HepG2 (cell line): ENCODE results near the gene FLVCR1. TPM values are rescaled to one million over a fixed set of nuclear protein-coding genes. Genes with fewer than 3 reads are reported as not detected.

Source experiments
- ELF4 ChIP-seq: sonication (generic); formaldehyde crosslinking; IDR thresholded peaks from 2 replicates; pipeline ENCODE4 v1.5.0; 2020; ENCODE audit warnings: missing genetic modification reagents, mild to moderate bottlenecking, moderate library complexity, borderline replicate concordance
- HOMEZ ChIP-seq: IDR thresholded peaks from 2 replicates; pipeline ENCODE4 v1.6.1; 2016; ENCODE audit warnings: low read depth
- TEAD3 ChIP-seq: optimal IDR thresholded peaks from 2 replicates; pipeline ENCODE3; 2016; ENCODE audit warnings: borderline replicate concordance
- THYN1 ChIP-seq: sonication (generic); formaldehyde crosslinking; IDR thresholded peaks from 2 replicates; pipeline ENCODE4 v1.8.1; 2023; ENCODE audit warnings: low read depth, mild to moderate bottlenecking, moderate library complexity, missing genetic modification reagents, borderline replicate concordance
- ZNF24 ChIP-seq: fragments of 450-650 bp; IDR thresholded peaks from 2 replicates; pipeline ENCODE4 v1.6.1; 2017; ENCODE audit warnings: antibody characterized with exemption, mild to moderate bottlenecking
- ZNF761 ChIP-seq: sonication (generic); formaldehyde crosslinking; conservative IDR thresholded peaks from 2 replicates; pipeline ENCODE4 v1.4.0; 2020; ENCODE audit warnings: mild to moderate bottlenecking, missing genetic modification reagents
- polyA plus RNA-seq, 8 experiments: library from polyadenylated mRNA; depleted of rRNA in 3 of 8; stranded (reverse) in 7 of 8; unstranded in 1 of 8; fragments of >200 nt; fragmentation: Illumina TruSeq in 4 of 8; extraction: Trizol in 4 of 8; gene quantifications; 2 replicates each; pipeline versions ENCODE4 v1.2.1 to v1.2.3, GENCODE V29; 2011 to 2016; ENCODE audit warnings: low read depth in 4 of 8, missing spikeins in 1 of 8, mixed read lengths in 1 of 8; ENCODE audit not compliant: insufficient read depth in 1 of 8
- total RNA-seq, 5 experiments: library from RNA; depleted of rRNA; stranded (reverse); fragments of >200 nt; fragmentation: Illumina TruSeq; extraction: Trizol; gene quantifications; 2 replicates each; pipeline ENCODE4 v1.2.3, GENCODE V29; 2016; ENCODE audit warnings: low read depth in 1 of 5
- TF ChIP-seq, protein P1 (sequence below), 2 experiments: fragments of 450-650 bp in 1 of 2; sonication (generic) in 1 of 2; formaldehyde crosslinking in 1 of 2; IDR thresholded peaks; 2 replicates each; pipeline versions ENCODE4 v1.6.1 to v1.8.0; 2016 to 2022; ENCODE audit warnings: antibody characterized with exemption in 1 of 2, mild to moderate bottlenecking in 1 of 2, missing genetic modification reagents in 1 of 2
- TF ChIP-seq, protein P2 (sequence below): sonication (generic); formaldehyde crosslinking; IDR thresholded peaks from 2 replicates; pipeline ENCODE4 v1.4.0; 2020; ENCODE audit warnings: mild to moderate bottlenecking, low read depth, missing genetic modification reagents
- TF ChIP-seq, protein P3 (sequence below): sonication (generic); formaldehyde crosslinking; IDR thresholded peaks from 2 replicates; pipeline ENCODE4 v1.4.0; 2020; ENCODE audit warnings: missing genetic modification reagents

FLVCR1 gene
- total and polyA plus RNA-seq, 2 of the 13 experiments (the other 11 are each of a cell fraction or from before 2014, with no cell fraction given) = 14.8 to 39.8 TPM

DNA sequence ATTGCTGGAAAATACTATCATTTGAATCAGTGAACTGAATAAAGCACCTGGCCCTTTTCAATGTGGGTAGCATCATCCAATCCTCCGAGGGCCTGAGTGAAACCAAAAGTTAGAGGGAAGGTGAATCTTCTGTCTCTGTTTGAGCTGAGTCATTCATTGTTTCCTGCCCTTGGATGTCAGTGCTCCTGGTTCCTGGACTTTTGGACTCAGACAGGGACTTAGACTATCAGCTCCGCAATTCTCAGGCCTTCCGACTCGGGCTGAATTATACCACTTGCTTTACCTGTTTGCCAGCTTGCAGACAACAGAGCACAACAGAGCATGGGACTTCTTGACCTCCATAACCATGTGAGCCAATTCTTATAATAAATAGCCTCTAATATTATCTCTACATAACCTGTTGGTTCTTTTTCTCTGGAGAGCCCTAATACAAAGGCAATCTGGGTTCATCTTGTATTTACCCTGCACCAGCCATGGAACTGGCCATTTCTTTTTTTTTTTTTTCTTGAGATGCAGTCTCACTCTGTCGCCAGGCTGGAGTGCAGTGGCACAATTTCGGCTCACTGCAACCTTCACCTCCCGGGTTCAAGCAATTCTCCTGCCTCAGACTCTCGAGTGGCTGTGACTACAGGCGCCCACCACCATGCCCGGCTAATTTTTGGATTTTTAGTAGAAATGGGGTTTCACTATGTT, 73.1 kb downstream of the FLVCR1 start (continued):
- TF ChIP-seq, protein P1, sequence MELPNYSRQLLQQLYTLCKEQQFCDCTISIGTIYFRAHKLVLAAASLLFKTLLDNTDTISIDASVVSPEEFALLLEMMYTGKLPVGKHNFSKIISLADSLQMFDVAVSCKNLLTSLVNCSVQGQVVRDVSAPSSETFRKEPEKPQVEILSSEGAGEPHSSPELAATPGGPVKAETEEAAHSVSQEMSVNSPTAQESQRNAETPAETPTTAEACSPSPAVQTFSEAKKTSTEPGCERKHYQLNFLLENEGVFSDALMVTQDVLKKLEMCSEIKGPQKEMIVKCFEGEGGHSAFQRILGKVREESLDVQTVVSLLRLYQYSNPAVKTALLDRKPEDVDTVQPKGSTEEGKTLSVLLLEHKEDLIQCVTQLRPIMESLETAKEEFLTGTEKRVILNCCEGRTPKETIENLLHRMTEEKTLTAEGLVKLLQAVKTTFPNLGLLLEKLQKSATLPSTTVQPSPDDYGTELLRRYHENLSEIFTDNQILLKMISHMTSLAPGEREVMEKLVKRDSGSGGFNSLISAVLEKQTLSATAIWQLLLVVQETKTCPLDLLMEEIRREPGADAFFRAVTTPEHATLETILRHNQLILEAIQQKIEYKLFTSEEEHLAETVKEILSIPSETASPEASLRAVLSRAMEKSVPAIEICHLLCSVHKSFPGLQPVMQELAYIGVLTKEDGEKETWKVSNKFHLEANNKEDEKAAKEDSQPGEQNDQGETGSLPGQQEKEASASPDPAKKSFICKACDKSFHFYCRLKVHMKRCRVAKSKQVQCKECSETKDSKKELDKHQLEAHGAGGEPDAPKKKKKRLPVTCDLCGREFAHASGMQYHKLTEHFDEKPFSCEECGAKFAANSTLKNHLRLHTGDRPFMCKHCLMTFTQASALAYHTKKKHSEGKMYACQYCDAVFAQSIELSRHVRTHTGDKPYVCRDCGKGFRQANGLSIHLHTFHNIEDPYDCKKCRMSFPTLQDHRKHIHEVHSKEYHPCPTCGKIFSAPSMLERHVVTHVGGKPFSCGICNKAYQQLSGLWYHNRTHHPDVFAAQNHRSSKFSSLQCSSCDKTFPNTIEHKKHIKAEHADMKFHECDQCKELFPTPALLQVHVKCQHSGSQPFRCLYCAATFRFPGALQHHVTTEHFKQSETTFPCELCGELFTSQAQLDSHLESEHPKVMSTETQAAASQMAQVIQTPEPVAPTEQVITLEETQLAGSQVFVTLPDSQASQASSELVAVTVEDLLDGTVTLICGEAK (IDR thresholded peaks at IDR 0.05) = no peak
- TF ChIP-seq, protein P1 (CRISPR knock-in tag; IDR thresholded peaks at IDR 0.05) = no peak
- TF ChIP-seq, protein P2, sequence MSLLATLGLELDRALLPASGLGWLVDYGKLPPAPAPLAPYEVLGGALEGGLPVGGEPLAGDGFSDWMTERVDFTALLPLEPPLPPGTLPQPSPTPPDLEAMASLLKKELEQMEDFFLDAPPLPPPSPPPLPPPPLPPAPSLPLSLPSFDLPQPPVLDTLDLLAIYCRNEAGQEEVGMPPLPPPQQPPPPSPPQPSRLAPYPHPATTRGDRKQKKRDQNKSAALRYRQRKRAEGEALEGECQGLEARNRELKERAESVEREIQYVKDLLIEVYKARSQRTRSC (CRISPR knock-in tag) = no peak
- TF ChIP-seq ZNF24 (0 out of 2 replicates have a peak, but pooled peaks have one; percentile 42), ZNF761 (CRISPR knock-in tag) (no peak), TEAD3 (CRISPR knock-in tag) (no peak), ELF4 (no peak), THYN1 (CRISPR knock-in tag) (no peak), HOMEZ (CRISPR knock-in tag) (0 out of 2 replicates have a peak, but pooled peaks have one; percentile 19)
- TF ChIP-seq, protein P3, sequence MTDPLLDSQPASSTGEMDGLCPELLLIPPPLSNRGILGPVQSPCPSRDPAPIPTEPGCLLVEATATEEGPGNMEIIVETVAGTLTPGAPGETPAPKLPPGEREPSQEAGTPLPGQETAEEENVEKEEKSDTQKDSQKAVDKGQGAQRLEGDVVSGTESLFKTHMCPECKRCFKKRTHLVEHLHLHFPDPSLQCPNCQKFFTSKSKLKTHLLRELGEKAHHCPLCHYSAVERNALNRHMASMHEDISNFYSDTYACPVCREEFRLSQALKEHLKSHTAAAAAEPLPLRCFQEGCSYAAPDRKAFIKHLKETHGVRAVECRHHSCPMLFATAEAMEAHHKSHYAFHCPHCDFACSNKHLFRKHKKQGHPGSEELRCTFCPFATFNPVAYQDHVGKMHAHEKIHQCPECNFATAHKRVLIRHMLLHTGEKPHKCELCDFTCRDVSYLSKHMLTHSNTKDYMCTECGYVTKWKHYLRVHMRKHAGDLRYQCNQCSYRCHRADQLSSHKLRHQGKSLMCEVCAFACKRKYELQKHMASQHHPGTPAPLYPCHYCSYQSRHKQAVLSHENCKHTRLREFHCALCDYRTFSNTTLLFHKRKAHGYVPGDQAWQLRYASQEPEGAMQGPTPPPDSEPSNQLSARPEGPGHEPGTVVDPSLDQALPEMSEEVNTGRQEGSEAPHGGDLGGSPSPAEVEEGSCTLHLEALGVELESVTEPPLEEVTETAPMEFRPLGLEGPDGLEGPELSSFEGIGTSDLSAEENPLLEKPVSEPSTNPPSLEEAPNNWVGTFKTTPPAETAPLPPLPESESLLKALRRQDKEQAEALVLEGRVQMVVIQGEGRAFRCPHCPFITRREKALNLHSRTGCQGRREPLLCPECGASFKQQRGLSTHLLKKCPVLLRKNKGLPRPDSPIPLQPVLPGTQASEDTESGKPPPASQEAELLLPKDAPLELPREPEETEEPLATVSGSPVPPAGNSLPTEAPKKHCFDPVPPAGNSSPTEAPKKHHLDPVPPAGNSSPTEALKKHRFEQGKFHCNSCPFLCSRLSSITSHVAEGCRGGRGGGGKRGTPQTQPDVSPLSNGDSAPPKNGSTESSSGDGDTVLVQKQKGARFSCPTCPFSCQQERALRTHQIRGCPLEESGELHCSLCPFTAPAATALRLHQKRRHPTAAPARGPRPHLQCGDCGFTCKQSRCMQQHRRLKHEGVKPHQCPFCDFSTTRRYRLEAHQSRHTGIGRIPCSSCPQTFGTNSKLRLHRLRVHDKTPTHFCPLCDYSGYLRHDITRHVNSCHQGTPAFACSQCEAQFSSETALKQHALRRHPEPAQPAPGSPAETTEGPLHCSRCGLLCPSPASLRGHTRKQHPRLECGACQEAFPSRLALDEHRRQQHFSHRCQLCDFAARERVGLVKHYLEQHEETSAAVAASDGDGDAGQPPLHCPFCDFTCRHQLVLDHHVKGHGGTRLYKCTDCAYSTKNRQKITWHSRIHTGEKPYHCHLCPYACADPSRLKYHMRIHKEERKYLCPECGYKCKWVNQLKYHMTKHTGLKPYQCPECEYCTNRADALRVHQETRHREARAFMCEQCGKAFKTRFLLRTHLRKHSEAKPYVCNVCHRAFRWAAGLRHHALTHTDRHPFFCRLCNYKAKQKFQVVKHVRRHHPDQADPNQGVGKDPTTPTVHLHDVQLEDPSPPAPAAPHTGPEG (CRISPR knock-in tag) = no peak
